ENCODE measurements around the gene GSK3B. TPM values are rescaled to one million over a fixed set of nuclear protein-coding genes. Genes with fewer than 3 reads are reported as not detected.
A peak's percentile ranks its signal among the peaks of the same experiment; 100 is the strongest.

The GSK3B gene
- total RNA-seq, 2 experiments from 2014 or later = 35.1 to 35.9 TPM

GRCh38 chr3:120113128-120114116 lies 19.2 kb upstream of the GSK3B start:
- Mint-ChIP-seq H3K27me3 (peaks cover 4% of the 10 kb centered on the region), H3K27ac (no peak overlapping the region), H3K4me3 (no peak overlapping the region), H3K4me1 (no peaks in the 10 kb centered on the region), H3K36me3 (peaks cover 2% of the 10 kb centered on the region), H3K9me3 (ENCODE audit: low read depth) (peaks cover 4% of the 10 kb centered on the region)
- CTCF ChIA-PET = no interaction called here
- DNase-seq (no peak), ATAC-seq (no peak)

GRCh38 chr3:120111898-120112297 lies 17.7 kb upstream of the GSK3B start:
- peaks cover 2% of the 10 kb centered on the region for H3K9me3 Mint-ChIP-seq (ENCODE audit: low read depth)
- no peaks in the 10 kb centered on the region for H3K4me1 Mint-ChIP-seq
- no peak overlapping the region for H3K4me3 Mint-ChIP-seq
- DNase-seq = no peak
- no peak for ATAC-seq
- CTCF ChIA-PET = interaction anchor here (2.1 kb wide), 1 partner anchor 14 kb away, joined by 4 read pairs; no protein-coding TSS in a partner anchor
- H3K27ac Mint-ChIP-seq = no peak overlapping the region
- H3K27me3 Mint-ChIP-seq = peaks cover 4% of the 10 kb centered on the region
- no peaks in the 10 kb centered on the region for H3K36me3 Mint-ChIP-seq

- CTCF ChIA-PET = interaction anchor here (1.4 kb wide), 1 partner anchor 46 kb away, joined by 3 read pairs; no protein-coding TSS in a partner anchor
- no peak for DNase-seq
- H3K27me3 Mint-ChIP-seq = no peaks in the 10 kb centered on the region
- no peaks in the 10 kb centered on the region for H3K9me3 Mint-ChIP-seq (ENCODE audit: low read depth)
- H3K4me3 Mint-ChIP-seq = no peak overlapping the region
- no peak overlapping the region for H3K27ac Mint-ChIP-seq
- H3K36me3 Mint-ChIP-seq = peaks cover 16% of the 10 kb centered on the region
- no peak for ATAC-seq
- peaks cover 10% of the 10 kb centered on the region for H3K4me1 Mint-ChIP-seq
These were observed 9.0 kb upstream of the GSK3B start for GRCh38 chr3:120103276-120103675.

- Mint-ChIP-seq H3K4me1 (peaks cover 10% of the 10 kb centered on the region), H3K36me3 (peaks cover 16% of the 10 kb centered on the region), H3K27me3 (no peaks in the 10 kb centered on the region), H3K9me3 (ENCODE audit: low read depth) (no peaks in the 10 kb centered on the region), H3K4me3 (no peak overlapping the region), H3K27ac (no peak overlapping the region)
- DNase-seq = no peak
- ATAC-seq = no peak
- CTCF ChIA-PET = interaction anchor here (0.6 to 1.4 kb wide), 2 partner anchors 17 to 45 kb away, joined by 3 read pairs; no protein-coding TSS in a partner anchor
These were observed 8.4 kb upstream of the GSK3B start for GRCh38 chr3:120102674-120103073.

- ATAC-seq = no peak
- Mint-ChIP-seq H3K4me3 (no peak overlapping the region), H3K9me3 (ENCODE audit: low read depth) (no peaks in the 10 kb centered on the region), H3K4me1 (peaks cover 12% of the 10 kb centered on the region), H3K27ac (no peak overlapping the region), H3K27me3 (no peaks in the 10 kb centered on the region), H3K36me3 (peaks cover 16% of the 10 kb centered on the region)
- CTCF ChIA-PET = no interaction called here
- DNase-seq = no peak
These were observed 8.0 kb upstream of the GSK3B start for GRCh38 chr3:120102232-120102631.

- no peak overlapping the region for H3K27ac Mint-ChIP-seq
- DNase-seq (no peak), ATAC-seq (no peak)
- CTCF ChIA-PET = interaction anchor here (0.6 kb wide), 1 partner anchor 210 kb away, joined by 4 read pairs; no protein-coding TSS in a partner anchor
- H3K27me3 Mint-ChIP-seq = no peaks in the 10 kb centered on the region
- H3K36me3 Mint-ChIP-seq = peaks cover 16% of the 10 kb centered on the region
- H3K4me1 Mint-ChIP-seq = peaks cover 17% of the 10 kb centered on the region
- no peak overlapping the region for H3K4me3 Mint-ChIP-seq
- no peaks in the 10 kb centered on the region for H3K9me3 Mint-ChIP-seq (ENCODE audit: low read depth)
These were observed 7.4 kb upstream of the GSK3B start for GRCh38 chr3:120101624-120102023.

GRCh38 chr3:120100711-120101110 lies 6.5 kb upstream of the GSK3B start:
- H3K4me3 Mint-ChIP-seq = no peak overlapping the region
- peaks cover 16% of the 10 kb centered on the region for H3K36me3 Mint-ChIP-seq
- no peak for ATAC-seq
- no peak for DNase-seq
- H3K27me3 Mint-ChIP-seq = no peaks in the 10 kb centered on the region
- CTCF ChIA-PET = interaction anchor here (0.7 kb wide), 1 partner anchor 49 kb away, joined by 3 read pairs; no protein-coding TSS in a partner anchor
- no peaks in the 10 kb centered on the region for H3K9me3 Mint-ChIP-seq (ENCODE audit: low read depth)
- H3K27ac Mint-ChIP-seq = no peak overlapping the region
- peaks cover 24% of the 10 kb centered on the region for H3K4me1 Mint-ChIP-seq

- H3K36me3 Mint-ChIP-seq = peaks cover 14% of the 10 kb centered on the region
- no peaks in the 10 kb centered on the region for H3K27me3 Mint-ChIP-seq
- DNase-seq (no peak), ATAC-seq (no peak)
- H3K4me3 Mint-ChIP-seq = no peak overlapping the region
- H3K9me3 Mint-ChIP-seq (ENCODE audit: low read depth) = no peaks in the 10 kb centered on the region
- peak overlapping the region; percentile 8 for H3K27ac Mint-ChIP-seq
- CTCF ChIA-PET = no interaction called here
- H3K4me1 Mint-ChIP-seq = peaks cover 26% of the 10 kb centered on the region
These were observed 4.5 kb upstream of the GSK3B start for GRCh38 chr3:120098710-120099109.

- DNase-seq (no peak), ATAC-seq (no peak)
- Mint-ChIP-seq H3K36me3 (peaks cover 14% of the 10 kb centered on the region), H3K4me3 (no peak overlapping the region), H3K27me3 (no peaks in the 10 kb centered on the region), H3K27ac (no peak overlapping the region), H3K4me1 (peaks cover 23% of the 10 kb centered on the region), H3K9me3 (ENCODE audit: low read depth) (no peaks in the 10 kb centered on the region)
- CTCF ChIA-PET = interaction anchor here (0.9 to 1.9 kb wide), 8 partner anchors 30 to 421 kb away, joined by 3 to 8 read pairs (median 3); partner anchors contain the start of gene LRRC58
These were observed 1.8 kb upstream of the GSK3B start for GRCh38 chr3:120095979-120096426.

- no peaks in the 10 kb centered on the region for H3K27me3 Mint-ChIP-seq
- ATAC-seq (peak; percentile 54), DNase-seq (peak; percentile 96)
- CTCF ChIA-PET = interaction anchor here (0.6 to 1.9 kb wide), 9 partner anchors 30 to 420 kb away, joined by 3 to 8 read pairs (median 3); partner anchors contain the start of gene LRRC58
- H3K9me3 Mint-ChIP-seq (ENCODE audit: low read depth) = no peaks in the 10 kb centered on the region
- peaks cover 23% of the 10 kb centered on the region for H3K4me1 Mint-ChIP-seq
- H3K27ac Mint-ChIP-seq = no peak overlapping the region
- peaks cover 10% of the 10 kb centered on the region for H3K36me3 Mint-ChIP-seq
- H3K4me3 Mint-ChIP-seq = no peak overlapping the region
These were observed 1.2 kb upstream of the GSK3B start for GRCh38 chr3:120095226-120095978.

- H3K36me3 Mint-ChIP-seq = peaks cover 8% of the 10 kb centered on the region
- ATAC-seq (peak; percentile 74), DNase-seq (peak; percentile 100)
- H3K9me3 Mint-ChIP-seq (ENCODE audit: low read depth) = no peaks in the 10 kb centered on the region
- CTCF ChIA-PET = interaction anchor here (0.6 to 1.6 kb wide), 6 partner anchors 52 to 419 kb away, joined by 3 to 6 read pairs (median 3); partner anchors contain the start of gene LRRC58
- no peaks in the 10 kb centered on the region for H3K27me3 Mint-ChIP-seq
- no peak overlapping the region for H3K4me3 Mint-ChIP-seq
- H3K27ac Mint-ChIP-seq = no peak overlapping the region
- H3K4me1 Mint-ChIP-seq = peaks cover 21% of the 10 kb centered on the region
These were observed 554 bp upstream of the GSK3B start for GRCh38 chr3:120094776-120095225.

- Mint-ChIP-seq H3K9me3 (ENCODE audit: low read depth) (no peaks in the 10 kb centered on the region), H3K4me3 (no peak overlapping the region), H3K36me3 (peaks cover 6% of the 10 kb centered on the region), H3K27ac (no peak overlapping the region), H3K27me3 (no peaks in the 10 kb centered on the region), H3K4me1 (peaks cover 27% of the 10 kb centered on the region)
- CTCF ChIA-PET = interaction anchor here (1.0 to 1.4 kb wide), 4 partner anchors 41 to 256 kb away, joined by 3 to 4 read pairs (median 3); partner anchors contain the start of gene LRRC58
- ATAC-seq (no peak), DNase-seq (peak; percentile 52)
These were observed 932 bp downstream of the GSK3B start for GRCh38 chr3:120093119-120093910.

Data from activated CD8-positive, alpha-beta memory T cell treated with anti-CD3 and anti-CD28 coated beads, Interleukin-2, amount 10 ng/mL, durations not matched to agents 7 days and 5 days (primary cell).